Sigmoid colon (tissue), 7 donors: Measurements from ENCODE around the gene SAPCD2. TPM values are rescaled to one million over a fixed set of nuclear protein-coding genes. Genes with fewer than 3 reads are reported as not detected.

Source experiments
- DNase-seq: peaks from one replicate; pipeline ENCODE4 v3.0.0-alpha.2; 2019
- H3K27ac ChIP-seq, 4 donors: fragments of 200-600 bp; sonication (generic); one replicate each; pipeline ENCODE4 v1.5.1; 2016 to 2019; ENCODE audit warnings: mild to moderate bottlenecking in 1 of 4
- H3K27me3 ChIP-seq, 3 donors: fragments of 200-600 bp; sonication (generic); one replicate each; pipeline ENCODE4 v1.5.1; 2019; ENCODE audit warnings: mild to moderate bottlenecking in 1 of 3
- H3K36me3 ChIP-seq, 4 donors: fragments of 200-600 bp; sonication (generic); one replicate each; pipeline ENCODE4 v1.5.1; 2016 to 2019
- H3K4me1 ChIP-seq, 4 donors: fragments of 200-600 bp; sonication (generic); one replicate each; pipeline ENCODE4 v1.5.1; 2017 to 2019
- H3K4me3 ChIP-seq, 4 donors: fragments of 200-600 bp; sonication (generic); one replicate each; pipeline ENCODE4 v1.5.1; 2017 to 2019; ENCODE audit warnings: mild to moderate bottlenecking in 2 of 4, moderate library complexity in 1 of 4
- H3K9me3 ChIP-seq, 4 donors: fragments of 200-600 bp in 3 of 4; sonication (generic) in 3 of 4; one replicate each; pipeline versions ENCODE4 v1.5.1 to v1.6.1; 2013 to 2019
- EP300 ChIP-seq, 4 donors: sonication (generic); formaldehyde crosslinking; IDR thresholded peaks; one replicate each; pipeline ENCODE4 v1.6.1; 2017; ENCODE audit warnings: antibody characterized with exemption in 4 of 4
- POLR2A ChIP-seq, 2 donors: fragments of 450-650 bp; IDR thresholded peaks; one replicate each; pipeline ENCODE4 v1.6.1; 2016; ENCODE audit warnings: antibody characterized with exemption in 2 of 2, mild to moderate bottlenecking in 2 of 2, moderate library complexity in 2 of 2
- POLR2AphosphoS5 ChIP-seq, 4 donors: sonication (generic); formaldehyde crosslinking; IDR thresholded peaks; one replicate each; pipeline ENCODE4 v1.6.1; 2017; ENCODE audit warnings: antibody characterized with exemption in 4 of 4
- WGBS, 2 donors: extraction: QIAGEN DNeasy Blood & Tissue Kit; methylation state at CpG; one replicate each; pipeline ENCODE4 v1.1.7; 2013; 5-methylcytosine and 5-hydroxymethylcytosine counted together
- intact Hi-C: fragments of 100-400 bp; cut with DNase I; formaldehyde crosslinking; loops from one replicate; pipeline ENCODE4 v1.15.1; 2023
- polyA plus RNA-seq, 3 donors: library from polyadenylated mRNA; stranded (reverse); fragments of 200-250 nt; gene quantifications; one replicate each; pipeline ENCODE4 v1.2.3, GENCODE V29; 2013
- total RNA-seq, 4 donors: library from RNA; depleted of rRNA; stranded (reverse); fragments of >200 nt; gene quantifications; one replicate each; pipeline ENCODE4 v1.1.0, GENCODE V29; 2016
- TF ChIP-seq, protein P1 (sequence below), 4 experiments: fragments of 450-650 bp in 3 of 4; fragments of 200-600 bp in 1 of 4; IDR thresholded peaks; one replicate each; pipeline ENCODE4 v1.5.1; 2016 to 2019; ENCODE audit warnings: antibody characterized with exemption in 4 of 4, mild to moderate bottlenecking in 3 of 4, moderate library complexity in 2 of 4
- donor health status: healthy with polysubstance abuse.
- donor health status: Bipolar disorder and iron deficiency.
- donor health status: healthy.

The SAPCD2 gene
- total and polyA plus RNA-seq, 7 donors: 0.81 to 16.4 (median 3.7) TPM; not detected in 3

DNA sequence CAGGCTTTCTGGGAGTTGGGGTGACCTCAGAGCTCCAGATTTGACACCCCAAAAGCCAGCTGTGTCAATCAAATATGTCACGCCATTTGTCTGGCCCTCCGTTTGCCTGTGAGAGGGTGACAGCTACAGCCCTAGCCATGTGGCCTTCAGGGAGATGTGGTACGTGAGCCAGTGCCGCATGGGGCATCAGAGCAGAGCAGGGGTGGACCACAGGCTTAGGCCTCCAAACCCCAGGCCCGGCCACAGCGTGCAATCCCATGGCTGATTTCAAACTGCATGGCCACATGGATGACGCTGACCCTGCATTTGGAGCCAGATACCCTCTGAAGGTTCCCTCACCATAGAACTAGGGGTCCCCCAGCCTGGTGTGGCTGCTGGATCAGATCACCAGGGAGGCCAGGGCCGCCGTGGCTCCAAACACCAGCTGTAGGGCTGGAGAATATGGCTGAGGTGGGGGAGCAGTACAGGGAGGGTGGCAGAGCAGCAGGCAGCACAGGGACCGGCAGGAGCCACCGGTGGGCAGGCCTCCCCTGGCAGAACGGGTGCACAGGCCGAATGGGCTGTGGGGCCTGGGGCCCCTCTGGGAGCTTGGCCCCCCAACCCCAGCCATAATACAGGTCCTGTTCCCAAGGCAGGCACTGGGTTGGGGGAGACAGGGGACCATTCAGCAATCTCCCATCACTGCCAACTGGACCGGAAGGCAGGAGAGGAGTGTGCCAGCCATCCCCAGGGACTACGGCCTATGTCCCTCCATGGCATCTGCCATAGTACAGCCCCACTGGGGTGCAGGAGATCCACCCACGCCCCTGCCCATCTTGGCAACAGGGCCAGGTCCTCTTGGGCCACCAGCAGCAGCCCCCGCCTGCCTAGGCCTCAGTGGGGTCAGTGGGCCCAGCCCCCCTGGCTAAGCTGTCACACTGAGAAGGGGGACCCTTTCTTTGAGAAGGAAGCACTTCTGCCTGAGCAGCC, 1.5 kb downstream of the SAPCD2 start:
- intact Hi-C loops: loop anchor here (5.0 kb wide), 1 partner anchor 42 kb away; the partner anchor contains the start of gene ABCA2
- Histone ChIP-seq H3K4me1 (peaks cover 0 to 24% (median 18%) of the 10 kb centered on the region in 4 donors), H3K36me3 (no peaks in the 10 kb centered on the region), H3K4me3 (no peak overlapping the region), H3K9me3 (no peaks in the 10 kb centered on the region), H3K27me3 (peaks cover 18 to 36% (median 30%) of the 10 kb centered on the region in 3 donors), H3K27ac (no peak overlapping the region)
- WGBS, 2 donors: 86 to 93% methylated on average over 17 of the region's 17 CpGs
- TF ChIP-seq POLR2A (IDR thresholded peaks at IDR 0.05) (no peak), POLR2AphosphoS5 (IDR thresholded peaks at IDR 0.05) (no peak), EP300 (IDR thresholded peaks at IDR 0.05) (no peak)
- TF ChIP-seq, protein P1, sequence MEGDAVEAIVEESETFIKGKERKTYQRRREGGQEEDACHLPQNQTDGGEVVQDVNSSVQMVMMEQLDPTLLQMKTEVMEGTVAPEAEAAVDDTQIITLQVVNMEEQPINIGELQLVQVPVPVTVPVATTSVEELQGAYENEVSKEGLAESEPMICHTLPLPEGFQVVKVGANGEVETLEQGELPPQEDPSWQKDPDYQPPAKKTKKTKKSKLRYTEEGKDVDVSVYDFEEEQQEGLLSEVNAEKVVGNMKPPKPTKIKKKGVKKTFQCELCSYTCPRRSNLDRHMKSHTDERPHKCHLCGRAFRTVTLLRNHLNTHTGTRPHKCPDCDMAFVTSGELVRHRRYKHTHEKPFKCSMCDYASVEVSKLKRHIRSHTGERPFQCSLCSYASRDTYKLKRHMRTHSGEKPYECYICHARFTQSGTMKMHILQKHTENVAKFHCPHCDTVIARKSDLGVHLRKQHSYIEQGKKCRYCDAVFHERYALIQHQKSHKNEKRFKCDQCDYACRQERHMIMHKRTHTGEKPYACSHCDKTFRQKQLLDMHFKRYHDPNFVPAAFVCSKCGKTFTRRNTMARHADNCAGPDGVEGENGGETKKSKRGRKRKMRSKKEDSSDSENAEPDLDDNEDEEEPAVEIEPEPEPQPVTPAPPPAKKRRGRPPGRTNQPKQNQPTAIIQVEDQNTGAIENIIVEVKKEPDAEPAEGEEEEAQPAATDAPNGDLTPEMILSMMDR (IDR thresholded peaks at IDR 0.05): no peak
- no peak for DNase-seq

DNA sequence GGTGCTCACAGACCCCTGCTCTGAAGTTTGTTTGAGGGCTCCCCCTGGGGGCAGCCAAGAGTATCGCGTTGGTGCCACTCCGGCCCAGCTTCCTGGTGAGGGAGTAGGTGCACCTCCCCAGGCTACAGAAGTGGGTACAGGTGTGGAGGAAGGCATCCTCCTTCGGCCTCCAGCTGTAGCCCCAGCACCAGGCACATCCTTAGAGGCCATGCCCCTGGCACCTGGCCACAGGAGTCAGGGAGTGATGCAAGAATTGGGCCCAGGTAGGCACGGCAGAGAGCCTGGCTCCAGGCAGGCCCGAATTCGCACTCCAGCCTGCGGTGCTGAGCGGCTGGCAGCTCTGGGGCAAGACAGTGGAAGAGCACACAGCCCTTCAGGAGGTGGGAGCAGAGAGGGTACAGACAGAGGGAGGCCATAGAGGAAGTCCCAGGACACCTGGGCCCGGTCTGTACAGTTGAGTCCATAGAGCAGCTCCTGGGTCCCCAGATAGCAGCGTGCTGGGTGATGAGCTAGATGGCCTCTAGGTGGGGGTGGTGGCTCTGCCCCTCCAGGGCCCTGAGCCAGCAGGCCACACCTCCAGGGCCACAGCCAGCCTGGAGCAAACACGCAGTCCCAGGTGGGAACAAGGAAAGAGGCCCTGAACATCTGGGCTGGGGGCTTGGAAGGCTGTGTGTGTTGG, 2.4 kb downstream of the SAPCD2 start:
- 40 to 55% methylated on average over 12 of the region's 12 CpGs for WGBS, 2 donors
- intact Hi-C loops: loop anchor here (1.0 to 5.0 kb wide), 2 partner anchors 22 to 41 kb away; partner anchors contain the start of genes ABCA2 and NPDC1

DNA sequence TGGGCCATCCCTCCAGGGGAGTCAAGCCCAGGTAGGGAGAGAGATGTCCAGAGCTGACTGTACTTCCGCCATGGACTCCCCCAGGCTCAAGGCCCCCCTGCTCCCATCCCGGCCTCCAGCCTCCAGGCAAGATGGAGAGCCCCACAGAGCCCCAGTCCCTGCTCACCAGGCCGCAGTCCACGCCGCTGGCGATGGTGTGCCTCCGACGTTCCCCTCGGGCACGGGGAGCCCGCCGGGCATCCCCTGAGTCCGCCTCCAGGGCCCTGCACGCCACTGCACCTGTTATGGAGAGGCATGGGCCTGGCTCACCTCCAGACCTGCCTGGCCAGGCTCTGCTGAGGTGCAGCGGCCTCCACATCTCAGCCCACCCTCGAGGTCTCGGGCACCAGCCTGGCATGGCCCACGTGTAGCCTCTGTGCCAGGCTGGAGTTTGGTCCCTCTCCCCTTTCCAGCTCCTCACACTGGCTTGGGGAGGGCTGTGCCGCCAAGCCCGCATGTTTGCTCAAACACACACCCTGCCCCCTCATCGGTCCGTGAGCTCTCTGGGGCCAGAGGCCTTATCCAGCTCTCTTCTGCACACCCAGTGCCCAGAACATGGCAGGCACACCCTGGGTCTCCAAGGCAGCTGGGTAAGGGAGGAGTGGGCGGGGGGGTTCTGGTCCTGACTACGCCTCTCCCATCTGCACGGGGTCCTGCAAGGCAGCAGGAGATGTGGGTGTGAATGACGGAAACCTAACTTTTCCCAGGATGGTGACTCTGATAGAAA, 4.1 kb downstream of the SAPCD2 start:
- peaks cover 18 to 36% (median 32%) of the 10 kb centered on the region in 3 donors for H3K27me3 ChIP-seq
- TF ChIP-seq, protein P1 (IDR thresholded peaks at IDR 0.05): no peak
- TF ChIP-seq POLR2A (IDR thresholded peaks at IDR 0.05): no peak
- TF ChIP-seq EP300 (IDR thresholded peaks at IDR 0.05): no peak
- TF ChIP-seq POLR2AphosphoS5 (IDR thresholded peaks at IDR 0.05): no peak
- no peak overlapping the region for H3K27ac ChIP-seq
- no peak overlapping the region for H3K4me3 ChIP-seq
- 86 to 94% methylated on average over 26 of the region's 26 CpGs for WGBS, 2 donors
- no peak for DNase-seq
- H3K9me3 ChIP-seq: no peaks in the 10 kb centered on the region
- H3K36me3 ChIP-seq: no peaks in the 10 kb centered on the region
- intact Hi-C loops: loop anchor here (5.0 kb wide), 1 partner anchor 39 kb away; the partner anchor contains the start of gene ABCA2
- H3K4me1 ChIP-seq: peaks cover 0 to 26% (median 18%) of the 10 kb centered on the region in 4 donors

More for the DNA sequence above, 2.4 kb downstream of the SAPCD2 start:
- Histone ChIP-seq H3K27ac (no peak overlapping the region), H3K27me3 (peaks cover 18 to 36% (median 32%) of the 10 kb centered on the region in 3 donors), H3K36me3 (no peaks in the 10 kb centered on the region), H3K4me3 (no peak overlapping the region), H3K4me1 (peaks cover 0 to 26% (median 20%) of the 10 kb centered on the region in 4 donors), H3K9me3 (no peaks in the 10 kb centered on the region)
- TF ChIP-seq, protein P1 (IDR thresholded peaks at IDR 0.05): peak; percentile 50 to 86 (median 77)
- no peak for TF ChIP-seq EP300 (IDR thresholded peaks at IDR 0.05)
- peak; percentile 88 for DNase-seq

DNA sequence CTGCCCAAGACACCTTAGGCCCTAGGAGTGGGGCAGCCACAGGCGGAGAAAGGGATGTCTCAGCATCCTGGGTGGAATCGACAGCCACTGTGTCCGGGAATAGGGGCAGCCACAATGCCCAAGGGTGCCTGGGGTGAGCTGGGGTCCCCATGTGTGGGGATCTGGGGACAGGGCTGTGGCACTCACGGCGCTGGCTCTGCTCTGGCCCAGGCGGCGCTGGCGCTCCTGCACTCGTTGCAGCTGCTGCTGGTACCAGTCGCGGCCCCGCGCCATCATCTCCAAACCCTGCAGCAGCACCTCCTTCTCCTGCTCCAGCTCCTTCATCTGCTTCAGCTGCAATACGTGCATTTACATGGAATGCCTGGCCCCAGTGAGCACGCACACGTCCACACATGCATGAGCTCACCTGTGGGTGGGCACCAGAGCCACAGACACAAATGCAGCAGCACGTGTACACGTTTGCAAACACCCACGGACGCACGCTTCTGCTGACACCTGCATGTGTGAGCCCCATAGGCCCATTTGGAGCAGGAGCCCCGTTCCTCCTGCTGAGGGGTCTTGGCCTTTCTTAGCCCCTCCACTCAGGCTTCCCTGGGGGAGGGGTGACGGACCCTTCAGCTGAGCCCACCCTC, 4.9 kb downstream of the SAPCD2 start:
- Histone ChIP-seq H3K4me1 (peaks cover 0 to 22% (median 14%) of the 10 kb centered on the region in 4 donors), H3K36me3 (no peaks in the 10 kb centered on the region), H3K9me3 (no peaks in the 10 kb centered on the region), H3K27me3 (peaks cover 18 to 36% (median 32%) of the 10 kb centered on the region in 3 donors), H3K4me3 (no peak overlapping the region), H3K27ac (no peak overlapping the region)
- TF ChIP-seq EP300 (IDR thresholded peaks at IDR 0.05): no peak
- TF ChIP-seq POLR2AphosphoS5 (IDR thresholded peaks at IDR 0.05): no peak
- no peak for TF ChIP-seq POLR2A (IDR thresholded peaks at IDR 0.05)
- TF ChIP-seq, protein P1 (IDR thresholded peaks at IDR 0.05): no peak
- WGBS, 2 donors: 93 to 94% methylated on average over 23 of the region's 23 CpGs
- DNase-seq: no peak
- intact Hi-C loops: loop anchor here (5.0 kb wide), 1 partner anchor 38 kb away; the partner anchor contains the start of gene ABCA2
